C1 segment of cervical spinal cord (tissue), 14 donors: ENCODE results near the gene VEZF1.

Experiments used
- DNase-seq, 14 donors: peaks; one replicate each; lab custom pipeline; 2025; lab: John Stamatoyannopoulos, UW

VEZF1 gene

DNA sequence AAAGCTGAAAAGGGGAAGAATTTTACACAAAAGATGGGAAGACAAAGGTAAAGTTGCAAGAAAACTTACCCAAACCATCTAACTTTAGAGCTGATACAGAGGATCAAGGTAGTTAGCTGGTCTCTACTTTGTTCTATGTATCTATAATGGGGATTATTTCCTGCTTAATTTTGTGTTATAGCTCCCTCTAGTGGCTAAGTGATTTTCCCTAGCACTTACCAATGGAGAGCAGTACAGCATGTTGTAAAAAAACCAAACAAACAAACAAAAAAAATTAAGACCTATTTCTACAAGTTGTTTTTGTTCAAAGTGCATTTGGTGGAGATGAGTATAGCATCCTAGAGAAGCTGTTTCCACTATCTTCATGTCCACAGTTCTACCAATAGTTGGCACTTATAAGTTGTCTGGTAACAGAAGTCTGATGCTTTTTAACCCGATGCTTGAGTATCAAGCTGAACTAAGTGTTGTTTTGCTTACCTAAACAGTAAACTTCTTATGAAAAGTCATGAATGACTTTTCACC, 11.5 kb upstream of the VEZF1 start:
- DNase-seq, result peak in 1 of 14 donors; percentile 42

DNA sequence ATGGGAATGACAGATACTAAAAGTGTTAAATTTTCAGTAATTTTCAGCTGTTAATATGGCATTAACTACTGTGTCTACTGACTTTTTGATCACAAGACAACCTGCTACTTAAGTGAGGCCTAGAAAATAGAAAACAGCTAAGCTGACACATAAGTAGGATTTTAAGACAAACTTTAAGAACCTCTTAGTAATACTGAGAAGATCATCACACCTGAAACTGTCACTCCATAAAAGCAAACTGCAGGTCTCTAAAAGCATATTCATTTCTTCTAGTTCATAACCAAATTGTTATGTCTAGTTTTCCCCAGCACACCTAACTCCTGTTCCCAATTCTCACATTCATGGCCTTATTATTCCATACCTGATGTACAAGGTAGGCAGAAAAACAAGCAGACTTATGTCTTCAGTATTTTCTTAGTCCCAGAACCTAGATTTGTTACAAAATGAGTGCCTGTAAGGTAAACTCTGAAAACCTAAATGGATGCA, 11.0 kb upstream of the VEZF1 start:
- DNase-seq, result no peak

DNA sequence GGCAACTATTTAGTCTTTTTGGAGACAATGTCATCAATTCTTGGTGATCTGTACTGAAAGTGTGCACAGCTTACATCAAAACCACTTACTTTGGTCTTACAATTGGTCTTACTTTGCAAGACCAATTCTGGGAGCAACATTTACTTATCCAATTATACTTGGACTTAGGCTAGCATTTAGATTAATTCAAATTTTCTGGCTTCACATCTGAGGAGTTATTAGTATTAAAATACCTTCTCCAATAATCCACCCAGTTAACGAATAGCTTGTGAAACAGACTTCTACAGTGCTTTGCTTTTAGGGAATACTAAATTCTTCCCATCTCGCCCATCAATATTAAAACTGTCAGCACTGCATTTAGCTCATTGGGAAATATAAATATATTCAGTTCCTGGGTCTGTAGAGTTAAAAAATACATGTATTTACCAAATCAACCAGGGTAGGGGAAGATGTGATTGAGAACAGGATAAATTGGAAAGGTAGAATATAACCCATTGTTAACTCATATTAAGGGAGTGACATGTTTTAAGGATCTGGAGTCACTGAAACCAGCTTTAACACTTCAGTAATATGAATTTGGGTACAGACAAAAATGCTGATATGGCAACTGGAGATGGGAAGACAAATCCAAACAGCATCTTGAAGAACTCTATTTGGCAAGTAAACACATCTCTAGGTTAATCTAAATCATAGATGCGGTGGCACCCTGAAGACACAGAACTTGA, 9.2 kb upstream of the VEZF1 start:
- no peak for DNase-seq

DNA sequence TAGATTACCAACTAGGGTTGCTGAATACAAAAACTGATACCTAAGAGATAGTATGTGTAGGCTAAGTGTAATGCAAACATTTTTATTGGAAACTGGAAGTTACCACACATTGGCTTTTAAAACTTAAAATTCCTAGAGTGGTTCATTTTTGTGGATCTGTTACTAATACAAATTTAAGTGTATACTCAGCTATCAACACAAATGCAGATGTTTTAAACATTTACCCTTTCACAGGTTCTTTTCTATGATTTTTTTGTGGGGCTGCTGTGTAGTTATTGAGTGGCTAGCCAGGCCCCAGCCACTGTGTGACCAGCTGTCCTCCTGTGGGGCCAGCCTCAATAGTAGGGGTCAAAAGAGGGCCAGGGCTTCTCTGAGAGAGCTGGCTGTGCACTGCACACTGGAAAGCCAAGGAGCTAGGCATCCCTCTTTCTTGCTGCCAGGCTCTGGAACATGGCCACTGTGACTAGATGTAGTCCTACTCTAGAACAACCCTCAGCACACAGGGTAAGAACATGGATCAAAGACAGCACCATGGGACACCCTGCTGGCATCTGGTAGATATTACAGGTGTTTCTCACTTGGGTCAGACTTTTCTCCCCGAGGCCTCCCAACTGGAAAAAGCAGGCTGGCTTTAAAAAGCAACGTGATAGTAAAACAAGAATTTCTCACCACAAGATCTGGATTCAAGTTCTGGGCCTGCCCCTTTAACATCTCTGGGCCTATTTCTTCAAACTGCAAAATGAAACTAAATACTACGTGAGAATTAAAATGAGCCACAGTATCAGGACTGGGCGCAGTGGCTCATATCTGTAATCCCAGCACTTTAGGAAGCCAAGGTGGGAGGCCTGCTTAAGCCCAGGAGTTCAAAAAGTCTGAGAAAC, 7.3 kb upstream of the VEZF1 start:
- DNase-seq, result peak in 10 of 14 donors; percentile 9 to 71 (median 50)

DNA sequence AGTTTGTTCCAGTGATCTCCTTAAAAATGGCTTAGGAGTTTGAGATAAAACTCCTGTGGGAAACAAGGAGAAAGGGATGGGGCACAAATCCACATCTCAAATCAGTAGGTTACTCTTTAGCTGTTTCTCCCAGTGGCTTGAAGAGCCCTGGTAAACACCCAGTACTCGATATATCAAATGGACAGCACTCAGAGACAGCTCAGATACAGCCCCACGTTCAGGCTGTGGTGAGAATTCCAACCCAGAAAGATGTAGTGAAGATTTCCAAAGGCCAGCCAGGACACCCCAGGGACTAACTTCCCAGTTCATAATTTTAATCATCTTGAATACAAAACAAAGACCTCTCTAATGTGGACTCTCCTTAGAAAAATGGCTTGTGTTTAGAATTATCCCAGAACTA, 6.4 kb upstream of the VEZF1 start:
- DNase-seq, result no peak

DNA sequence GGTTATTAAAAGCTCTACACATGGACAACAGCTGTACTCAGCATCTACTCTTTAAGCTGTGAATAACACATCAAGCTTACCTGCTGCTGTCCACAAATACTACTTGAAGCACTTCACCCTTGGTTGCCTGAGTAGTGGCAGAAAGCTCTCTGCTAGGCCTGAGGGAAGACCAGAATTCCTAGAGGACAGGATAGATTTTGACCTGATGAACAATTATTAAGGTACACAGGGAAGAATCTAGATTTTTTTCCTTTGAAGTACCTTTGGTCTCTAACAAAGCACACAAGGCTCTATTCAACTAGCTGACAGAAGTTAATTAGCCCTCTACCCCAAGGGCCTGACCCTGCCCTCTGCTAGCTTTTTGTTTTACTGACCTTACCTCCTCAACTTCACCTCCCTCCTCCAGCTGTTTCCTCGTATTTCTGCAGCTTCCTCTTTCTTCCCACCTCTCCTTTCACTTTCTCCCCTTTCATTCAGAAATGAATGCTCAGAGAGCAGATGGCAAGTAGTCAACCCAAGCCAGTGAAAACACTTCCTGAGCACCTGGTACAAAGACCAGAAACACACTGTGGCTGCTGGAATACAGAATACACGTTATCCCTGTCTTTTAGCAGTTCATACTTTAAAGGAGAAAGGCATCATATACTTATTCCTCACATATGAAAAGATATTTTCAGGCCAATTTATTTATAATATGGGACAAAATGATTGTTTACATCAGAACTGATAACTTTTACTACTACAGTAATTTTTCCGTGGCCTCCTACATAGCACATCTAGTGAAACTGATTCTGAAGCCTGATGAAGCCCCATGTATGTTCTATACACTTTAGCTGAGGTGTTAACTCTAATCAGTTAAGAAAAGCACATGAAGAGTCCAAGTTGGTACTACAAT, 5.7 kb upstream of the VEZF1 start:
- no peak for DNase-seq

DNA sequence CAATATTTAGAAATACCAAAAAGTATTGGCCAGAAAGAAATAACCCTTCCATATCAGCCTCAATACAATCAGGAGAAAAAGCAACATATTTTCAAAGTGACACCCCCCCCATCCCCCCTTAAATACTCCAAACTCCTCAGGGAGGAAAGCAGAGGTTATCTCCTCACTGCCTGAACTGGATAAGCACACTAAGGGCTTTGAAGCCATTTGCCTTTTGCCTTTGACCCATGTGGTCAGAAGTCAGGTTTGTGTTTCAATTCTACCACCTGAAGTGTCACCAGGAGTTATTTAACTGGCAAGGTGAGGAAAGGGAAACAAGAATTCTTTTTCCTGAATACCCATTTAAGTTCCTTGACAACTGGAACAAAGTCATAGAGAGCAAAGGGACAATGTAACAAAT, 3.5 kb upstream of the VEZF1 start:
- DNase-seq, result no peak

DNA sequence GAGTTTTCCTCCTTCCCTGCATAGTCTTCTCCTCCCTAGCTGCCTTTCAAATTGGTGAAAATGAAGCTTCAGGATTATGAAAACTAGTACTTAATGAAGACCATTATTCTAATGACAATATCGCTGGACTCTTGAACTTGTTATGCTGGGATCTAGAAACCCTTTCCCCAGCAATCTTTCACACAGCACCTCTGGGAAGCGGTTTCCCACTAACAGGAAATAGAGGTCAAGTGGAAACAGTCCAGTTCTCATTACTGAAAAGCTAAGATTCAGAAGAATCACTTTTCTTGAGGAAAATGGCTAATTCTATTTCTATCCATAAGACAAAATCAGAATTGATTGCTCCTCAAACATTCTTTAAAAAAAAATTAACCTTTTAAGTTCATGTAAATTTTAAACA, 2.0 kb upstream of the VEZF1 start:
- no peak for DNase-seq

DNA sequence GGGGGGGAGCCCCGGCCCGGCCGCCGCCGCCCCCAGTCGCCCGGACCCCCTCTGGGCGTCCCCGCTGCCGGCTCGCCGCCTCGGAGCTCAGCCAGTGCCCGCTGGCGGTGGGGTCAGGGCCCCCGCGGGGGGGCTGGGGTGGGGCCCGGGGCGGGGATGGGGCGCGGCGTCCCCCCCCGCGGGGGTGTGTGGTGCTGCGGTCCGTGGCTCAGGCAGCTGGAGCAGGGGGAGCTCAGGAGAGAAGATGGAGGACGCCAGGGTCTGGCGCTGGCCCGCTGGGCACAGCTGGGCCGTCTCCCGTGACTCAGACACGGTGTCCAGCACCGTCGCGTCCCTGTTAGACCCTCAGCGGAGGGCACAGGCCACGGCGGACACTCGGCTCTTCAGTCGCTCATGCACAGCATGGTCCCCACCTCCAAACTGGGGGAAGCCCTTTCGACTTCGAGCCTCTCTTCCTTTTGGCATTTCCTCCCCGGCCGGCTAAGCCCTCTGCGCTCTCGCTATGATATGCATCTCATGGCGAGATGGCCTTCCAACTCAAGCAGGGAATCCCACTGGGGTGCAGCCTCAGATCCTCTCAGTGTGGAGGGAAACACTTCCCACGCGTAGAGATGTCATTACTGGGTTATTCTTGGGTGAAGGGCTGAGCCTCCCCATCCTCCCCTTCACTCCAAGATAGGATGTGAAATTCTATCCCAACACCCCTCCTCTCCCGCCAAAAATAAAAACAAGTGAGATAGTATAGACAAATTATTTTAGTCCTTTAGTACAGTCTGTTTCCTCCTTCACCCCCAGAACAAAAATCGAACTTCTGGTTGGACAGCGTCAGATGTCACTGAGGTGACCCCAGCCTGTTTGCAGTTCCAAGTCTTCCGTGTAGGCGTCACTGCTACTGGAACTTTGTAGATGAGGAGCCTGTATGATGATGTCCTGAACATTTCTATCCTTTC, 522 bp upstream of the VEZF1 start:
- peak in 12 of 14 donors; percentile 64 to 89 (median 78) for DNase-seq

DNA sequence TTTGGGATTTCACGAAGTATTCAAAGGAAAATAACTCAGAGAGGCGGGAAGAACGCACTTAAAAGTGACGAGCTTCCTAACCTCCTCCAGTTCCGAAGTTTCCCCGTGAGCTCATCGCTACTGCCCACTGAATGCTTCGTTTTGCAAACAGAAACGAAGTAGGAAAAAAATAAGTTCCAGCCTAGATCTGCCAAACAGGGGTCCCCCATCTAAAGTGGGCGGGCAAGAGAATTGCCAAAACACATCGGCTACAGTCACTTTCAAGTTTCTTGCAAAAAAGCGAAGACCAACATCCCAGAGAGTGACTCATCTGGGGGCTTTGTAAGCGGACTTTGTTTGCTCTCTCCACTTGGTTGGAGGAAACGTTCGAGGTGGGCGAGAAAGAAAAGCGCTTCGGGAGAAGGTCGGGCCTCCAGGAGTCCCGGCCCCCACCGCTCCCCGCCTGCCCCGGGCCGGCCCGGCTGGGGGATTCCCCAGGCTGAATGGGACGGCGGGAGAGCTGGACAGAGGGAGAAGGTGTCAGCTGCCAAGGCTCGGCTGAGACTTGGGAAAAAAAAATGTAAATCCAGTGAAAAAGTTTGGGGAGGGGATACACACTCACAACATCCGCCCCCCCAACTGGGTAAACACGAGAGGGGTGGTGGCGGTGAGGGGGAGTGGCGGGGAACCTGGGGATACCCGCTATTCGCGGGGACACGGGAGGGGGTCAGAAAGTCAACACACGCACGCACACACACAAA, 1.0 kb downstream of the VEZF1 start:
- DNase-seq, result peak in 9 of 14 donors; percentile 27 to 83 (median 75)

DNA sequence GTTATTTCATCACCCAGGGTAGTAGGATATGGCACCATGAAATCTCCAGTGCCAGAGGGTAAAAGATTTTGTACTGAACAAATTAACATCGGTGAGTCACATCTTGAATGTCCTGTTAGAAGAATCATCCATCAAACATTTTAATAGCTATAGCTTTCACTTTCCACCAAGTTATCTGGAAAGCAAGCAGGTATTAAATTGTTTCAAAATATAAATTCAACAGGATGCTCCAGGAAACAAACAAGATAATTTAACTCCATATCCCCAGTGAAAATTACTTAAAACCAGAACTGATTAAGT, 2.4 kb downstream of the VEZF1 start:
- DNase-seq, result no peak

DNA sequence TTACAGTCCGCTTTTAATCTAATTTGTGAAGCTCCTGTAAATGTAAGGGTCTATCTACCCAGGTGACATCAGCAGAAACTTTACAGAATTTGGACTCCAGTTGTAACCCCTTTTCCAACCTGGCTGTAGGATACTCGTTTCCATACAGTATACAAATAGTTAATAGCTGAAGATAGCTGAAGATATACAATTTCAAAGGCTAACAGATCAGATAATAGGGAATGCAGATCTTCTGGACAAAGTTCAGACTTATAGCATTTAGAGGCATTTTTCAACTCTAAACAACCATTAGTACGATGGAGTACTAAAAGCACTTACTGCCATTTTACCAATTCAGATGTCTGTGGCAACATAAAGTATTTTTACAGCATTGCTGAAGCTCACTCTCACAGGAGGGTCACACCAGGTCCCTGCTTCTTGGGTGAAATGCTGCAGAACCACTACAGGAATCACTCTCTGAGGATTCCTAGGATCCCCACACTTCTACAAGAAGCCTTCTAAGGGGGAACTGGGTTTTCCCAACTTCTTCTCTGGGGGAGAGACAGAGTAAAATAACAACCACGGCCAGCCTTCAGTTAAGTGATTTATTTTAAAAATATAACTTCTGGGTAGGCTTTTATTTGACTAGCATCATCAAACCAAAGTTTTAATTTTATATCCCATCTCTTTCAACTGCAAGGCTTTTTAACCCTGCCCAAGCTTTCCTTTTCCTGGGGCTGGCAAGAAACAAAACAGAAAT, 2.9 kb downstream of the VEZF1 start:
- no peak for DNase-seq

DNA sequence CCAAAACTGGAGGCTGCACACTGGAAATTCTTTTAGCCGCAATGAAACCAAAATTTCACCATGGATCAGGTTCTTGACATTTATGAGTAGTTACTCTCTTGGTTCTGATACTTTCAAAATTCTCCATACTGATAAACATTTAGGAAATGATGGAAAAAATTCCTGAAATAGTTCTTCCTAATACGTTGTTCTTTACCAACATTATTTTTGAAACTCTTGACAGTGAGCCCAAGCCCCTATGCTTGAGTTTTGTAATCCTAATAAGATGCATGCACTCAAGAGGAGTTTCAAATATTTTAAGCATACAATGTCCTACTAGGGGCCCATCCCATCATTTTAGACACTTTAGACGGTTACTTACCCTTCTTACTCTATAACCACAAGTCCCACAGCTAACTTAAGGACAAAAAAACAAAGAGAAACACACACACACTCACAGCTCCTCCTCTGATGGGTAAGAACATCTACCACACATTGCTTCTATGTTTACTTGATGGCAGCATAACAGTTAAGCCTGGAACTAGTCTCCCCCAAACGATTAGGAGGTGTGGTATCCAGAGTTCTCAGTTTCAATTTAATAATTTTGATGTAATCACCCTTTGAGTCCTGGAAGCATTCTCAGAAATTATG, 3.7 kb downstream of the VEZF1 start:
- no peak for DNase-seq

DNA sequence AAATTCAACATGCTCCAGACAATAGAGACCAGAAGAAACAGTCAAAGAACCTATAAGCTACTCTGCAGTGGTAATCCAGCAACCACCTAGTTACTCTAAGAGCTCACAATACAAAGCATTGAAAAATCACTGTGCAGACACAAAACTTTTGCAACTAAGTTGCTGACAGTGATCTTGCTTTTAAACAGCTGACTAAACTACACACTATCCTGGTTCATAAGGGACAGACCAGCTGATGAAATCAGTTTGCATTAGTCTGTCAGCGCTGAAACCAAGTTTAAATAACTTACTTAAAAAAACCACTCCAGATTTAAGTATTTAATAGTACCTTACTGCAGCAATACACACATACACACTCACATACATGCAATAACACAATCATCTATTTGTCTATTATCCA, 4.6 kb downstream of the VEZF1 start:
- no peak for DNase-seq

DNA sequence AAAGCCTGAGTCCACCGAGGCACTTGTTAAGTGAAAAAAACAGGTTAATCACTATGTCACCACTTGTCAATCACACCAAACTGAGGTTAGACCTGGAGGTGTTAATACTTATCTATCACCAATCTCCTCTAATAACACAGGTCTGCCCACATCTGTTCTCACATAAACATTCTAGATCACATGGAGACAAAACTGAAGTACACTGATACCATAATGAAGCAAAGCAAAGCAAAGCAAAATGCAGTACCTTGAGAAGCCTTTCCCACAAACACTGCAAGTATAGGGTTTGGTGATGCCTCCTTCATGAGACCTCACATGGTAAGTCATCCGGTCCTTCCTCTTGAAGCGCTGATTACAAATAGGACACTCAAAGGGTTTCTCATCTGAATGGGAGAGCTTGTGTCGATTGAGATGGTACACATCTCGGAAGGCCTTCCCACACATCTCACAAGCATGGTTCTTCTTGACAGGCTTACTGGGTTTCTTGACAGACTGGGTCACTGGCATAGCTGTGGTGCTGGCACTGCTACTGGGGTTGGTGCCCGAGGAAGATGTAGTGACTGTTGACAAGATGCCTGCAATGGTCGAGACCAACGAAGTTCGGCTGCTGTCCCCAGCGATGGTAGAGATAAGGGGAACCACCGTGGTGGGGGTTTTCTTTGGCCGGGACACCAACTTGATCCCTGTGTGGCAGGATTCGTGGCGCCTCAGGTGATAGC, 5.4 kb downstream of the VEZF1 start:
- DNase-seq, result no peak

DNA sequence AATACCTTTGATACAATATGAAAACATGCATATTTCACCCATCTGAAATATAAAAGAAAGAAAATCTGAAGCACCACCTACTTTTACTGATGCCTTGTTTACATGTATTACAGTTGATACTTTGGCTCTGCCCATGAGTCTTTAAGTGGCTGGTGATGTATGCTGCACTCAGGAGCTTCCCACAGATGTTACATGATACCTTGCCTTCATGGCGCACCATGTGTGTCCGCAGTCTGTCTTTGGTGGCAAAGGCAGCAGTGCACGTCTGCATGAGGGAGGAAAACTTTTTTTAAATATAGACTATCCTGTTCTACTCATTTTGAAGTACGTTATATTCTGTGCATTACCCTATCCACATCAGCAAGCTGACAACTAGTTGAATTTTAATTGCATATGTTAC, 7.5 kb downstream of the VEZF1 start:
- no peak for DNase-seq

DNA sequence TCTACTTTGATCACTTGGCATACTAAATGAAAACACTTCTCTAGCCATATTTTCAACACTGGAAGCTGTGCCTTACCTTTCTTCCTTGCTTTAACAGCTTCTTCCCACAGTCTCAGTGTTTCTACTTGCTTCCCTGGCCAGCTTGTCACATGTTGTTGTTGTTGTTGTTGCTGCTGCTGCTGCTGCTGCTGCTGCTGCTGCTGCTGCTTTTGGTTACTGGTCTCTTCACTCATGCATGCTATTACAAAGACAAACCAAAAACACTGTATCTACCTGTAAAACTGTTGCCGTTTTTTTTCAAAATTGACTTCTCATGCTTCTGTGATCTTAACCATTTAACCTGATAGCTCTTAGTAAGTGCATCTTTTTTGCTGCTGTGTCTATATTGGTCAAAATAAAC, 9.0 kb downstream of the VEZF1 start:
- DNase-seq, result no peak

DNA sequence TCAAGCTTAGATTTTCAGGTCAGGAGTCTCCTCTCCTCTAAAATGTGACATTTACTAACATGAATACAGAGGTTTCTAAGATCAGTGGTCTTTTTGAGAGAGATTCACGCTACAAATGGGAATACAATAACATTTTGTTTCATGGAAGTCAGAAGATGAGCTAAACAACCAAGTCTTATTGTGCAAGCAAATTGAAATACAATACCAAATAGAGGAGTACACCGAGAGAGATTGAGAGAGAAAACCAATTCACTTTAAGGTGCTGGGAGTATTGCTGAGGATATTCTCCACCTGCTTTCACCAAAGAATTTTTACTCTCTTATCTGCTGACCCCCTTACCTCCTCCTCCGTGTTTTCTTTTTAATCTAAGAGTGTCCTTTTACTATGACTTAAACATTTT, 11.5 kb downstream of the VEZF1 start:
- no peak for DNase-seq
